A549 (cell line): ENCODE measurements around the gene ESR2.

ENCODE experiments used
- CBX2 ChIP-seq: fragments of 200-600 bp; sonication (generic); IDR thresholded peaks from 2 replicates; pipeline ENCODE4 v1.6.1; 2016; ENCODE audit warnings: low read depth, mild to moderate bottlenecking, borderline replicate concordance
- CHD4 ChIP-seq: fragments of 200-600 bp; sonication (generic); IDR thresholded peaks from 2 replicates; pipeline ENCODE4 v1.6.1; 2016; ENCODE audit warnings: antibody characterized with exemption, mild to moderate bottlenecking, borderline replicate concordance
- EP300 ChIP-seq, 2 experiments: fragments of >200 bp; sonication (Bioruptor Twin); formaldehyde crosslinking; IDR thresholded peaks; 2 replicates in 1 of 2; 3 replicates in 1 of 2; pipeline ENCODE4 v1.6.1; 2016 to 2017
- POLR2A ChIP-seq: IDR thresholded peaks from 2 replicates; pipeline ENCODE4 v1.6.1; 2012; ENCODE audit warnings: mild to moderate bottlenecking, low read length
- ZNF302 ChIP-seq: fragments of 250-450 bp; sonication (Bioruptor Pico); IDR thresholded peaks from 2 replicates; pipeline ENCODE4 v1.9.0; 2021; ENCODE audit warnings: inconsistent platforms, mild to moderate bottlenecking, moderate library complexity
- TF ChIP-seq, protein P1 (sequence below): fragments of >200 bp; sonication (Bioruptor Twin); formaldehyde crosslinking; IDR thresholded peaks from 3 replicates; pipeline ENCODE4 v1.5.1; 2016
- TF ChIP-seq, protein P2 (sequence below): fragments of >200 bp; sonication (Bioruptor Twin); formaldehyde crosslinking; IDR thresholded peaks from 3 replicates; pipeline ENCODE4 v1.6.1; 2016
- TF ChIP-seq, protein P3 (sequence below): fragments of 200-600 bp; sonication (generic); IDR thresholded peaks from 2 replicates; pipeline ENCODE4 v1.6.1; 2016; ENCODE audit warnings: antibody characterized with exemption, mild to moderate bottlenecking, moderate library complexity

DNA sequence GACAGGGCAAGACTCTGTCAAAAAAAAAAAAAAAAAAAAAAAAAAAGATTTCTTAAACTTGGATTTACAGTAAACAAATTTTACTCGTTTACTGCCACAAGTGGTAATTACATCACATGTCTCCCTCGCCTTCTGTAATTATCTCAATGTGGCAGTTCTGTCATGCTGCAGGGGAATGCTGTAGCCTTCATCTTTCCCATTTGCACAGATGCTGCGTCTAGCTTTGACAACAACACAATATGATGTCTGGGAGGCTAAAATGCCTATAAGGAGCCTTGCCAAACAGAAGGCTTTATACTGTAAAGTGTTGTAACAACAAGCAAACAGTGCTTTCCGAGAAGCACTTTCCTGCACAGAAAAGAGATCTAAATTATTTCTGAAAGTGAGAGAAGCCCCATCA is 48.7 kb downstream of the ESR2 start:
- TF ChIP-seq, protein P1, sequence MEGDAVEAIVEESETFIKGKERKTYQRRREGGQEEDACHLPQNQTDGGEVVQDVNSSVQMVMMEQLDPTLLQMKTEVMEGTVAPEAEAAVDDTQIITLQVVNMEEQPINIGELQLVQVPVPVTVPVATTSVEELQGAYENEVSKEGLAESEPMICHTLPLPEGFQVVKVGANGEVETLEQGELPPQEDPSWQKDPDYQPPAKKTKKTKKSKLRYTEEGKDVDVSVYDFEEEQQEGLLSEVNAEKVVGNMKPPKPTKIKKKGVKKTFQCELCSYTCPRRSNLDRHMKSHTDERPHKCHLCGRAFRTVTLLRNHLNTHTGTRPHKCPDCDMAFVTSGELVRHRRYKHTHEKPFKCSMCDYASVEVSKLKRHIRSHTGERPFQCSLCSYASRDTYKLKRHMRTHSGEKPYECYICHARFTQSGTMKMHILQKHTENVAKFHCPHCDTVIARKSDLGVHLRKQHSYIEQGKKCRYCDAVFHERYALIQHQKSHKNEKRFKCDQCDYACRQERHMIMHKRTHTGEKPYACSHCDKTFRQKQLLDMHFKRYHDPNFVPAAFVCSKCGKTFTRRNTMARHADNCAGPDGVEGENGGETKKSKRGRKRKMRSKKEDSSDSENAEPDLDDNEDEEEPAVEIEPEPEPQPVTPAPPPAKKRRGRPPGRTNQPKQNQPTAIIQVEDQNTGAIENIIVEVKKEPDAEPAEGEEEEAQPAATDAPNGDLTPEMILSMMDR, result no peak
- TF ChIP-seq, protein P2, sequence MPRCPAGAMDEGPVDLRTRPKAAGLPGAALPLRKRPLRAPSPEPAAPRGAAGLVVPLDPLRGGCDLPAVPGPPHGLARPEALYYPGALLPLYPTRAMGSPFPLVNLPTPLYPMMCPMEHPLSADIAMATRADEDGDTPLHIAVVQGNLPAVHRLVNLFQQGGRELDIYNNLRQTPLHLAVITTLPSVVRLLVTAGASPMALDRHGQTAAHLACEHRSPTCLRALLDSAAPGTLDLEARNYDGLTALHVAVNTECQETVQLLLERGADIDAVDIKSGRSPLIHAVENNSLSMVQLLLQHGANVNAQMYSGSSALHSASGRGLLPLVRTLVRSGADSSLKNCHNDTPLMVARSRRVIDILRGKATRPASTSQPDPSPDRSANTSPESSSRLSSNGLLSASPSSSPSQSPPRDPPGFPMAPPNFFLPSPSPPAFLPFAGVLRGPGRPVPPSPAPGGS, result no peak
- TF ChIP-seq POLR2A (no peak), EP300 (IDR thresholded peaks at IDR 0.05) (no peak), ZNF302 (CRISPR knock-in tag) (no peak), CBX2 (no peak), CHD4 (no peak)
- TF ChIP-seq, protein P3, sequence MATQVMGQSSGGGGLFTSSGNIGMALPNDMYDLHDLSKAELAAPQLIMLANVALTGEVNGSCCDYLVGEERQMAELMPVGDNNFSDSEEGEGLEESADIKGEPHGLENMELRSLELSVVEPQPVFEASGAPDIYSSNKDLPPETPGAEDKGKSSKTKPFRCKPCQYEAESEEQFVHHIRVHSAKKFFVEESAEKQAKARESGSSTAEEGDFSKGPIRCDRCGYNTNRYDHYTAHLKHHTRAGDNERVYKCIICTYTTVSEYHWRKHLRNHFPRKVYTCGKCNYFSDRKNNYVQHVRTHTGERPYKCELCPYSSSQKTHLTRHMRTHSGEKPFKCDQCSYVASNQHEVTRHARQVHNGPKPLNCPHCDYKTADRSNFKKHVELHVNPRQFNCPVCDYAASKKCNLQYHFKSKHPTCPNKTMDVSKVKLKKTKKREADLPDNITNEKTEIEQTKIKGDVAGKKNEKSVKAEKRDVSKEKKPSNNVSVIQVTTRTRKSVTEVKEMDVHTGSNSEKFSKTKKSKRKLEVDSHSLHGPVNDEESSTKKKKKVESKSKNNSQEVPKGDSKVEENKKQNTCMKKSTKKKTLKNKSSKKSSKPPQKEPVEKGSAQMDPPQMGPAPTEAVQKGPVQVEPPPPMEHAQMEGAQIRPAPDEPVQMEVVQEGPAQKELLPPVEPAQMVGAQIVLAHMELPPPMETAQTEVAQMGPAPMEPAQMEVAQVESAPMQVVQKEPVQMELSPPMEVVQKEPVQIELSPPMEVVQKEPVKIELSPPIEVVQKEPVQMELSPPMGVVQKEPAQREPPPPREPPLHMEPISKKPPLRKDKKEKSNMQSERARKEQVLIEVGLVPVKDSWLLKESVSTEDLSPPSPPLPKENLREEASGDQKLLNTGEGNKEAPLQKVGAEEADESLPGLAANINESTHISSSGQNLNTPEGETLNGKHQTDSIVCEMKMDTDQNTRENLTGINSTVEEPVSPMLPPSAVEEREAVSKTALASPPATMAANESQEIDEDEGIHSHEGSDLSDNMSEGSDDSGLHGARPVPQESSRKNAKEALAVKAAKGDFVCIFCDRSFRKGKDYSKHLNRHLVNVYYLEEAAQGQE, result no peak
